ENCODE measurements around the gene TBC1D22A. TPM values are rescaled to one million over a fixed set of nuclear protein-coding genes. Genes with fewer than 3 reads are reported as not detected.
A peak's percentile ranks its signal among the peaks of the same experiment; 100 is the strongest.

Gene TBC1D22A
- total RNA-seq, 1 donor from 2014 or later = 15.8 TPM

- ATAC-seq = peak; percentile 36
- intact Hi-C loops (cut with micrococcal nuclease) = no loop called here
- DNase-seq = no peak
These were observed 185.2 kb downstream of the TBC1D22A start for GRCh38 chr22:46947516-46948257.

GRCh38 chr22:46948411-46949144 lies 186.1 kb downstream of the TBC1D22A start:
- DNase-seq = no peak
- intact Hi-C loops (cut with micrococcal nuclease) = no loop called here
- no peak for ATAC-seq

- intact Hi-C loops (cut with micrococcal nuclease) = no loop called here
- DNase-seq (no peak), ATAC-seq (no peak)
These were observed 188.9 kb downstream of the TBC1D22A start for GRCh38 chr22:46951350-46951749.

GRCh38 chr22:46951973-46952372 lies 189.5 kb downstream of the TBC1D22A start:
- no peak for DNase-seq
- ATAC-seq = no peak
- intact Hi-C loops (cut with micrococcal nuclease) = no loop called here

GRCh38 chr22:46953968-46954765 lies 191.7 kb downstream of the TBC1D22A start:
- no peak for ATAC-seq
- intact Hi-C loops (cut with micrococcal nuclease) = no loop called here
- DNase-seq = no peak

- ATAC-seq = no peak
- DNase-seq = no peak
- intact Hi-C loops (cut with micrococcal nuclease) = no loop called here
These were observed 192.3 kb downstream of the TBC1D22A start for GRCh38 chr22:46954781-46955180.

DNA sequence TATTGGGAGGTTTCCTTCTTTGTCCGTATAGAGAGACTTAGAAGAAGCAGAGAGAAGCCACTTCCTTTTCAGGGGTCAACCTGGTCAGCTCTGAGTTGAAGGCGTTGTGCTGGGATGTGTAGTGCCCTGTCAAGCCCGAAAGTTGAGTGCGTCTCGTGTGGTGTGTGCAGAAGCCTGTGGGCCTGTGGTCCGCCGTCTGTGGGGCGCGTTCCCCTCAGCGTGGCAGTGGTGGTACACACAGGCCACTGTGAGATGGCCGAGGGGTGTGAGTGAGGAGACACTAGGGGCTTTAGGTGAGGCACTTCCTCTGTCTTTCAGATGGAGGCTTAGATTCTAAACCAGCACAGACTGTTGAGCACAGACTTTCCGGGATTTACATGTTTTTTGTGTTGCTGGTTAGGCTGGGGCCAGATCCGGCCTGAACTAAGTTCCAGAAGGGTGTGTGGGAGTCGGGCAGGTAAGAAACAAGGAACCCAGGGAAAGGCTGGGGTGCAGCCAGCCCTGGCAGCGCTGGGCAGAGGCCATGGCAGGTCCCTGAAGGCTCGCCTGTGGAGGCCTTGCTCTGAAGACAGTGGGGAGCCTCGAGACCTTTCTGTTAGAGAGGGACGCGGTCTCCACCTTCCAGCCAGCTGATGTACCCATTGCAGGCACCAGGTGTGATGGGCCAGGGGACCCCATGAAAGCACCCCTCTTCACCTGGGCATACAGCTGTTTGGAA lies 194.2 kb downstream of the TBC1D22A start:
- intact Hi-C loops (cut with micrococcal nuclease) = no loop called here
- no peak for ATAC-seq
- no peak for DNase-seq

- DNase-seq (no peak), ATAC-seq (no peak)
- intact Hi-C loops (cut with micrococcal nuclease) = no loop called here
These were observed 195.1 kb downstream of the TBC1D22A start for GRCh38 chr22:46957521-46957920.

- intact Hi-C loops (cut with micrococcal nuclease) = no loop called here
- DNase-seq = no peak
- no peak for ATAC-seq
These were observed 195.7 kb downstream of the TBC1D22A start for GRCh38 chr22:46958191-46958590.

GRCh38 chr22:46958658-46959057 lies 196.2 kb downstream of the TBC1D22A start:
- intact Hi-C loops (cut with micrococcal nuclease) = no loop called here
- DNase-seq (no peak), ATAC-seq (no peak)

GRCh38 chr22:46959369-46959768 lies 196.9 kb downstream of the TBC1D22A start:
- intact Hi-C loops (cut with micrococcal nuclease) = no loop called here
- ATAC-seq = no peak
- DNase-seq = no peak

GRCh38 chr22:46961591-46962295 lies 199.3 kb downstream of the TBC1D22A start:
- intact Hi-C loops (cut with micrococcal nuclease) = no loop called here
- DNase-seq (no peak), ATAC-seq (no peak)

DNA sequence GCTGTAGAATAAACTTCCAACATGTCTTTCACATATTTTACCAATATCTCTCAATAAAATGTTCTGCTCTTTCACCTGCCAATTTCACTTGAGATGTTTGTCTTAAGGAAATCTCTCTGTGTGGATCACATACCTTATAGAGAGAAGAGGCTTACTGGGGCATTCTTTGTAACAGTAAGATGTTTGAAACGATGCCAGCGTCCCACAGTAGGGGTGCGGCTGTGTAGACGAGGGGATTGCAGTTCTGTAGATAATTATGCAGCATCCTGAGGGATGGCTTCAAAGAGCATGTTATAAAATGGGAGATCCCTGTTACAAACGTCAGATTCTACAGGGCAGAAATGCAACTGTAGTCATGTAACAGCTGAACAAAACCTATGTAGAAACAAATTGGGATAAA lies 200.0 kb downstream of the TBC1D22A start:
- ATAC-seq (no peak), DNase-seq (no peak)
- intact Hi-C loops (cut with micrococcal nuclease) = no loop called here

DNA sequence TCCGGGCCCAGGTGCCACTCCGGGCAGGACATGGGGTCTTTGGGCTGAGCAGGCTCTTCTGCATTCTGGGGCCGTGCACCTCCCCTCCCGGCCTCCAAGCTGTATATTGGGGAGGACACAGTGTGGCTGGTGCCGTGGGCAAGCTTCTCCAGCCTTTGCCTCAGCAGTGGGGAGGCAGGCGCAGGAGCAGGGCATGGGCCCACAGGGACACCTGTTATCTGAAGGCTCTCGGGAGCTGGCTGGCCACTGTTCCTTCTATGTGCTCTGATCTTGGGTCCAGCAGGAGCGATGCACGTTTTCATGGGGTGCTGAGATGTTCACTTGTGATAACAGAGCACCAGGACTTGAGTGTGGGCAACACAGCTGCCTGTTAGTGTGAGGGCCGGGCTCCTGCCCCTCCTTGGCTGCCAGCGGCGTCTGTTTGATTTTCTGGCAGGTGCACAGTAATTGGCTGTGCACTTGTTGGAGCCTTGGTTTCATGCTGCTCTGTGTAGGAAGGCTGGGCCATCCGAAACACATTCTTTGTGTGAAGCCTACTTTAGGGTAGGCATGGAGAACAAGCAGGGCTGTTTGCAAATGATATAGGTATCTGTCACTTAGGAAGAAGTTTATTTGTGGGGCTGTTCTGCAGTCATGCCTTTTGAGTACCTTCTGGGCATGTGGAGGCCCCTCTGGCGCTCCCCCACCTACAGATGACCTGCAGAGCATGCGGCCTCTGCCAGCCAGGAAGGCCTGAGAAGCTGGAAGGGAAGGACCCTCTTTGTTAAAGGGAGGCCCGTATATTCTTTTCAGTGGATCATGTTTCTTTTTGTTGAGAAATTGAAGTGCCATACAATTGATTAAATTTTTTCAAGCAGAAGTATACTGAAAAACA lies 201.5 kb downstream of the TBC1D22A start:
- intact Hi-C loops (cut with micrococcal nuclease) = no loop called here
- no peak for DNase-seq
- no peak for ATAC-seq

GRCh38 chr22:46964773-46965550 lies 202.5 kb downstream of the TBC1D22A start:
- intact Hi-C loops (cut with micrococcal nuclease) = no loop called here
- DNase-seq = no peak

GRCh38 chr22:46965555-46966494 lies 203.4 kb downstream of the TBC1D22A start:
- intact Hi-C loops (cut with micrococcal nuclease) = no loop called here
- ATAC-seq (no peak), DNase-seq (no peak)

More at GRCh38 chr22:46964773-46965550, 202.5 kb downstream of the TBC1D22A start:
- ATAC-seq = no peak
